Gastrocnemius medialis (tissue), 4 donors: ENCODE measurements around the gene ARHGAP42. TPM values are rescaled to one million over a fixed set of nuclear protein-coding genes. Genes with fewer than 3 reads are reported as not detected.

Source experiments
- ATAC-seq, 2 donors: fragments of 150-250 bp; one replicate each; pipeline ENCODE4 v1.9.1; 2016
- DNase-seq, 2 donors: peaks; one replicate each; pipeline ENCODE4 v3.0.0-alpha.2; 2019
- H3K27ac ChIP-seq, 4 donors: fragments of 200-600 bp; sonication (generic); 1 replicate in 1 of 4; 2 replicates in 3 of 4; pipeline ENCODE4 v1.5.1; 2016 to 2018; ENCODE audit warnings: mild to moderate bottlenecking in 2 of 4, moderate library complexity in 1 of 4
- H3K27me3 ChIP-seq, 3 donors: fragments of 200-600 bp; sonication (generic) in 2 of 3; 1 replicate in 1 of 3; 2 replicates in 2 of 3; pipeline versions ENCODE4 v1.5.1 to v1.6.0; 2016 to 2019; ENCODE audit warnings: mild to moderate bottlenecking in 1 of 3, moderate library complexity in 1 of 3
- H3K36me3 ChIP-seq, 2 donors: fragments of 200-600 bp; sonication (generic) in 1 of 2; one replicate each; pipeline ENCODE4 v1.5.1; 2017 to 2018
- H3K4me1 ChIP-seq, 2 donors: fragments of 200-600 bp; sonication (generic) in 1 of 2; one replicate each; pipeline ENCODE4 v1.5.1; 2016 to 2017; ENCODE audit warnings: mild to moderate bottlenecking in 2 of 2
- H3K4me3 ChIP-seq, 4 donors: fragments of 200-600 bp; sonication (generic) in 3 of 4; 1 replicate in 1 of 4; 2 replicates in 3 of 4; pipeline ENCODE4 v1.5.1; 2016 to 2019; ENCODE audit warnings: mild to moderate bottlenecking in 2 of 4
- H3K9me3 ChIP-seq, 3 donors: fragments of 200-600 bp; sonication (generic) in 2 of 3; 1 replicate in 1 of 3; 2 replicates in 2 of 3; pipeline ENCODE4 v1.5.1; 2016 to 2019
- POLR2A ChIP-seq, 2 donors: fragments of 450-650 bp; IDR thresholded peaks; one replicate each; pipeline ENCODE4 v1.6.1; 2017; ENCODE audit warnings: antibody characterized with exemption in 2 of 2, mild to moderate bottlenecking in 2 of 2, moderate library complexity in 2 of 2
- in situ Hi-C, 4 donors: fragments of 200-750 bp; cut with MboI; loops; one replicate each; pipeline versions ENCODE4 v1.15.0 to v1.8.0; 2017; ENCODE audit warnings: low sequenced_read_pairs in 4 of 4
- intact Hi-C: fragments of 100-400 bp; cut with DNase I; formaldehyde crosslinking; loops from one replicate; pipeline ENCODE4 v1.15.1; 2023; ENCODE audit warnings: low total_unique reads
- total RNA-seq, 4 donors: library from RNA; depleted of rRNA; stranded (reverse); fragments of >200 nt; gene quantifications; one replicate each; pipeline versions ENCODE4 v1.1.0 to v1.2.3, GENCODE V29; 2016
- TF ChIP-seq, protein P1 (sequence below), 5 experiments: fragments of 450-650 bp in 3 of 5; fragments of 200-600 bp in 2 of 5; sonication (generic) in 2 of 5; IDR thresholded peaks in 4 of 5; conservative IDR thresholded peaks in 1 of 5; 1 replicate in 4 of 5; 2 replicates in 1 of 5; pipeline ENCODE4 v1.5.1; 2016 to 2019; ENCODE audit warnings: antibody characterized with exemption in 5 of 5, mild to moderate bottlenecking in 3 of 5, moderate library complexity in 3 of 5

Gene ARHGAP42
- total RNA-seq, 4 donors from 2014 or later = 6.0 to 13.9 (median 10.2) TPM

DNA sequence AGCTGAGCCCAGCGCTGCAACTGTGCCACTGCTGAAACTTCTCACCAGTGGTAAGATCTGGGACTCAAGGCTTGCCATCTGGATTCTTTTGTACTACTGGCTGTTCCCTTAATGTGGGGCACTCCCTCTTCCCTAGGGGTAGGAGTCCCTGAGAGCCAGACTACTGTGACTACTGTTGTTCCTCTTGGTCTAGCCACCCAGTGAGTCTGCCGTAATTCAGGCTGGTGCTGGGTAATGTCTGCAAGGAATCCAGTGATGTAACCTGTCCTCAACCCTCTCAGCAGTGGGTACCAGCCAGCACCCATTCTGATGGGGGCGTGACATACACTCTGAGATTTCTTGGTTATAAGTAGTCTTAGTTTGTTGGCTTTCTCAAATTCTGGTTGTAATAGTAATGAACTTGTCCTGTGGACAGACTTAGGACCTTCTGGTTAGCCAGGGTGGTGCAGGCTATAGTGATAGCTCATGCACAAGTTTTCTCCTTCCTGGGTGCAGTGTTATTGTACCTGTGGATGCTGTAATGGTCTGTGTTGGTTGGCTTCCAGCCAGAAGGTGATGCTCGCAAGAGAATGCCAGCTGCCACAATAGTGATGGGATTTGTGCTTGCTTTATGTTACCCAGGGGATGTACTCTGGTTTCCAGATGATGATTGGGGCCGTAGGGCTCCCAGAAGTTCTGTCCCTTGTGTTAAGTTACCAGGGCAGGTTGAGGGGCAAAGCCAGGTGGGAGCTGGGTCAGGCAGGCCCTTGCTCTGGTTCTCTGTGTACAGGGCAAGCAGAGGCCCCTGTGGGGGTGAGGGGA, 65.5 kb downstream of the ARHGAP42 start:
- in situ Hi-C loops = no loop called here
- TF ChIP-seq, protein P1, sequence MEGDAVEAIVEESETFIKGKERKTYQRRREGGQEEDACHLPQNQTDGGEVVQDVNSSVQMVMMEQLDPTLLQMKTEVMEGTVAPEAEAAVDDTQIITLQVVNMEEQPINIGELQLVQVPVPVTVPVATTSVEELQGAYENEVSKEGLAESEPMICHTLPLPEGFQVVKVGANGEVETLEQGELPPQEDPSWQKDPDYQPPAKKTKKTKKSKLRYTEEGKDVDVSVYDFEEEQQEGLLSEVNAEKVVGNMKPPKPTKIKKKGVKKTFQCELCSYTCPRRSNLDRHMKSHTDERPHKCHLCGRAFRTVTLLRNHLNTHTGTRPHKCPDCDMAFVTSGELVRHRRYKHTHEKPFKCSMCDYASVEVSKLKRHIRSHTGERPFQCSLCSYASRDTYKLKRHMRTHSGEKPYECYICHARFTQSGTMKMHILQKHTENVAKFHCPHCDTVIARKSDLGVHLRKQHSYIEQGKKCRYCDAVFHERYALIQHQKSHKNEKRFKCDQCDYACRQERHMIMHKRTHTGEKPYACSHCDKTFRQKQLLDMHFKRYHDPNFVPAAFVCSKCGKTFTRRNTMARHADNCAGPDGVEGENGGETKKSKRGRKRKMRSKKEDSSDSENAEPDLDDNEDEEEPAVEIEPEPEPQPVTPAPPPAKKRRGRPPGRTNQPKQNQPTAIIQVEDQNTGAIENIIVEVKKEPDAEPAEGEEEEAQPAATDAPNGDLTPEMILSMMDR (IDR thresholded peaks at IDR 0.05 in 4 of 5, conservative IDR thresholded peaks at IDR 0.05 in 1 of 5) = no peak
- TF ChIP-seq POLR2A (IDR thresholded peaks at IDR 0.05) = no peak
- DNase-seq = no peak

DNA sequence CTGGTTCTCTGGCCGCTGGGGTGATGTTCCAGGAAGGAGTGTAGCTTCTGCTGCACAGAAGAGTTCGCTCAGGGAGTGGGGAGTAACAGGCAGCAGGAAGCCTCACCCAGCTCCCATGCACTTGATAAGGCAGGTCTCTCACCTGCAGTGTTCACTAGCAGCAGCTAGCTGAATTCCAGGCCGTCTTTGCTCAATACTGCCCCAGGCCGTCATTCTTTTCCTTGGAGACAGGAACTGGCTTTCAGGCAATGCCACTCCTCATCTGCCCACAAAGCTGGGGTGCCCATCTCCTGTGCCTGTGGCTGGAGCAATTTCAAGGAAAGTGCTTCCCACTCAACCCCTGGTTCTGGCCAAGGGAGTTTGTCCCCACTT, 66.1 kb downstream of the ARHGAP42 start:
- TF ChIP-seq, protein P1 (IDR thresholded peaks at IDR 0.05 in 4 of 5, conservative IDR thresholded peaks at IDR 0.05 in 1 of 5) = no peak
- no peak for TF ChIP-seq POLR2A (IDR thresholded peaks at IDR 0.05)
- no peaks in the 10 kb centered on the region for H3K36me3 ChIP-seq
- ATAC-seq = no peak
- H3K4me3 ChIP-seq = no peak overlapping the region
- H3K27ac ChIP-seq = no peak overlapping the region
- in situ Hi-C loops (no loop called here), intact Hi-C loops (no loop called here)
- no peaks in the 10 kb centered on the region for H3K27me3 ChIP-seq
- no peak for DNase-seq
- peaks cover 0 to 7% of the 10 kb centered on the region in 2 donors for H3K4me1 ChIP-seq
- no peaks in the 10 kb centered on the region for H3K9me3 ChIP-seq

More for the DNA sequence above, 65.5 kb downstream of the ARHGAP42 start:
- no peaks in the 10 kb centered on the region for H3K36me3 ChIP-seq
- no peaks in the 10 kb centered on the region for H3K9me3 ChIP-seq
- no peak overlapping the region for H3K4me3 ChIP-seq
- intact Hi-C loops = no loop called here
- no peaks in the 10 kb centered on the region for H3K27me3 ChIP-seq
- no peak for ATAC-seq
- no peak overlapping the region for H3K27ac ChIP-seq
- peaks cover 0 to 7% of the 10 kb centered on the region in 2 donors for H3K4me1 ChIP-seq

DNA sequence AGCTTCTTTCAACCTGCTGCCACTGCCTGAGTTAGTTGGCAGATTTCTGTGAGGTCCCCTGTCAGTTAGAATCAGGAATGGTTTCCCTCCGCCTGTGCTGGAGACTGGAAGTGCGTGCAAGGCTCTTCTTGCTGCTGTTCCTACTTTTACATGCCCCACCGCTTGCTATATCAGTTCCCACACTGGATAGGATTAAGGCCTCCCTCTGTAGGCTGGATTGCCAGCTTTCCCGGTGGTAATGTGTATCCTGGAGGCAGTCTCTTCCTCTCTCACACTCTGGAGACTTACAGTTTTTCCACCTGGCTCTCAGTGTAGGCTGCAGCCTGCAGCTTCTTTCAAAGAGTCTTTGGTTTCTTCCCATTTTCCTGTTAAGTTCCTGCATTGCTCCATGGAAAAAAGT, 66.5 kb downstream of the ARHGAP42 start:
- Histone ChIP-seq H3K4me1 (peaks cover 0 to 7% of the 10 kb centered on the region in 2 donors), H3K36me3 (no peaks in the 10 kb centered on the region), H3K4me3 (no peak overlapping the region), H3K9me3 (no peaks in the 10 kb centered on the region), H3K27ac (no peak overlapping the region), H3K27me3 (no peaks in the 10 kb centered on the region)
- in situ Hi-C loops = no loop called here
- no peak for ATAC-seq
- intact Hi-C loops = no loop called here
- no peak for TF ChIP-seq POLR2A (IDR thresholded peaks at IDR 0.05)
- TF ChIP-seq, protein P1 (IDR thresholded peaks at IDR 0.05 in 4 of 5, conservative IDR thresholded peaks at IDR 0.05 in 1 of 5) = no peak
- no peak for DNase-seq

DNA sequence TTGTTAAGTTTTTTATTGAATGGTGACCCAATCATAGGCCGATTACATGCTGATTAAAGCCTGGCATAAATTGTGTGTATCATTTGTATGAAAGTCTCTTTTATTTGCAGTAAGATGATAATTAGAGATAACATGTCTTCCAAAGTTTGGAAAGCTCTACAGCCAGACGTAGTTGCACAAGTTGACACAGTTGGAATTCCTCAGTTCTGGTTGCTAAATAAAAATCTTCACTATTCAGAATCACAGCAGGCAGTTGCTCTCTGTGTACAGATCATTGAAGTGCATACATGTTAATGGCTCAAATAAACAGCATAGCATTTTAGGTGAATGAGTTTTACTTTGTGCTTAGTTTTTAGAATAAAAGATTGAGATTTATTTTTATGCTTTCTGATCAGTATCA, 69.5 kb downstream of the ARHGAP42 start:
- Histone ChIP-seq H3K36me3 (no peaks in the 10 kb centered on the region), H3K4me1 (peaks cover 0 to 7% of the 10 kb centered on the region in 2 donors), H3K27ac (no peak overlapping the region), H3K4me3 (no peak overlapping the region), H3K27me3 (no peaks in the 10 kb centered on the region), H3K9me3 (no peaks in the 10 kb centered on the region)
- in situ Hi-C loops = no loop called here
- intact Hi-C loops = no loop called here
- TF ChIP-seq, protein P1 (IDR thresholded peaks at IDR 0.05 in 4 of 5, conservative IDR thresholded peaks at IDR 0.05 in 1 of 5) = no peak
- no peak for TF ChIP-seq POLR2A (IDR thresholded peaks at IDR 0.05)
- DNase-seq (no peak), ATAC-seq (no peak)
